Neural progenitor cell (in vitro differentiated cells): ENCODE results near the gene INPP5D. TPM values are rescaled to one million over a fixed set of nuclear protein-coding genes. Genes with fewer than 3 reads are reported as not detected.

Source experiments
- DNase-seq: peaks from one replicate; pipeline ENCODE4 v3.0.0-alpha.2; 2016; ENCODE audit warnings: low spot score
- H2AFZ ChIP-seq: fragments of 200-600 bp; sonication (generic); replicated peaks from 2 replicates; pipeline ENCODE4 v1.6.1; 2016; ENCODE audit warnings: antibody characterized with exemption
- H3F3A ChIP-seq: fragments of 200-600 bp; sonication (generic); 2 replicates; pipeline ENCODE4 v1.6.1; 2016; ENCODE audit warnings: antibody characterized with exemption, low read depth
- H3K27ac ChIP-seq: fragments of 200-600 bp; sonication (generic); 2 replicates; pipeline ENCODE4 v1.5.1; 2016; ENCODE audit warnings: mild to moderate bottlenecking
- H3K27me3 ChIP-seq: fragments of 200-600 bp; sonication (generic); 2 replicates; pipeline ENCODE4 v1.6.1; 2016; ENCODE audit warnings: mild to moderate bottlenecking, moderate library complexity
- H3K36me3 ChIP-seq: fragments of 200-600 bp; sonication (generic); 2 replicates; pipeline ENCODE4 v1.5.1; 2016
- H3K4me1 ChIP-seq: fragments of 200-600 bp; sonication (generic); 2 replicates; pipeline ENCODE4 v1.6.1; 2016; ENCODE audit warnings: mixed run types
- H3K4me2 ChIP-seq: fragments of 200-600 bp; sonication (generic); 2 replicates; pipeline ENCODE4 v1.6.1; 2016
- H3K4me3 ChIP-seq: fragments of 200-600 bp; sonication (generic); 2 replicates; pipeline ENCODE4 v1.5.1; 2016
- H3K79me2 ChIP-seq: fragments of 200-600 bp; sonication (generic); 2 replicates; pipeline ENCODE4 v1.6.1; 2016; ENCODE audit warnings: low read depth
- H3K9ac ChIP-seq: fragments of 200-600 bp; sonication (generic); 2 replicates; pipeline ENCODE4 v1.6.1; 2016
- H3K9me3 ChIP-seq: fragments of 200-600 bp; sonication (generic); 2 replicates; pipeline ENCODE4 v1.5.1; 2016; ENCODE audit warnings: low read depth
- H4K20me1 ChIP-seq: fragments of 200-600 bp; sonication (generic); 2 replicates; pipeline ENCODE4 v1.6.1; 2016; ENCODE audit warnings: low read depth
- H3K27ac Mint-ChIP-seq: 3 replicates; pipeline ENCODE4 v1.8.0; 2021; ENCODE audit warnings: mixed read lengths
- H3K27me3 Mint-ChIP-seq: 2 replicates; pipeline ENCODE4 v1.8.0; 2022; ENCODE audit warnings: low read depth, mild to moderate bottlenecking, inconsistent platforms, moderate library complexity, mixed read lengths; ENCODE audit not compliant: insufficient read depth
- H3K36me3 Mint-ChIP-seq: 3 replicates; pipeline ENCODE4 v1.8.0; 2021; ENCODE audit warnings: mixed read lengths
- H3K4me1 Mint-ChIP-seq: 3 replicates; pipeline ENCODE4 v1.8.0; 2021; ENCODE audit warnings: mixed read lengths
- H3K4me3 Mint-ChIP-seq: 3 replicates; pipeline ENCODE4 v1.8.0; 2021; ENCODE audit warnings: mild to moderate bottlenecking, moderate library complexity, mixed read lengths
- H3K9me3 Mint-ChIP-seq: 3 replicates; pipeline ENCODE4 v1.8.0; 2020; ENCODE audit warnings: mixed read lengths
- EZH2 ChIP-seq: fragments of 200-600 bp; sonication (generic); IDR thresholded peaks from 2 replicates; pipeline ENCODE4 v1.6.1; 2017; ENCODE audit warnings: antibody characterized with exemption, mild to moderate bottlenecking, moderate library complexity
- EZH2phosphoT487 ChIP-seq: fragments of 200-600 bp; sonication (generic); IDR thresholded peaks from 2 replicates; pipeline ENCODE4 v1.6.1; 2017; ENCODE audit warnings: antibody characterized with exemption
- total RNA-seq: library from RNA; depleted of rRNA; stranded (reverse); fragments of >200 nt; gene quantifications from 2 replicates; pipeline ENCODE4 v1.2.3, GENCODE V29; 2015; ENCODE audit warnings: low replicate concordance
- TF ChIP-seq, protein P1 (sequence below): fragments of 200-600 bp; sonication (generic); IDR thresholded peaks from 2 replicates; pipeline ENCODE4 v1.5.1; 2017; ENCODE audit warnings: antibody characterized with exemption, mild to moderate bottlenecking

INPP5D gene
- total RNA-seq, 1 donor from 2014 or later, result 4.2 TPM

DNA sequence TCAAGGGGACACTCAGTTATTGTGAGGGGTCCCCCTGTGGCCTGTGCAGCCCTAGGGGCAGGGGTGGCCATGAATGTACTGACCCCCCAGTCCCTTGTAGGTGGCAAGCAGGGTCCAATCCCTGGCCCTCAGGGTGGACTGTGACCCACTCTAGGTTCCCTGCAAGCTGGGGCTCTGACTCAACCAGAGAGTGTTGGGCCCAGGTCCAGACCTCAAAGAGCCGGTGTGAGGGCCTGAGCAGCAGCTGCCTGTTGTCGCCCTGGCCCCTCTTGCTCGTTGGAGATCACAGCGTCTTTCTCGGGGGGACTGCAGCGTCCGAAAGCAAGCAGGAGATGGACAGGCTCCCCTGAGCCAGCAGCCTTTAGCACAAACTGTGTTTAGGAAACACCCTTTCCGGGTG, 124.5 kb downstream of the INPP5D start:
- Histone ChIP-seq H3K9ac (no peak overlapping the region), H4K20me1 (no peaks in the 10 kb centered on the region), H3K79me2 (no peaks in the 10 kb centered on the region), H3K9me3 (no peaks in the 10 kb centered on the region), H3F3A (no peaks in the 10 kb centered on the region), H3K27me3 (no peaks in the 10 kb centered on the region), H3K36me3 (no peaks in the 10 kb centered on the region), H3K27ac (no peak overlapping the region), H3K4me3 (no peak overlapping the region), H3K4me1 (no peaks in the 10 kb centered on the region), H3K4me2 (no peak overlapping the region), H2AFZ (no peak overlapping the region)
- Mint-ChIP-seq H3K4me1 (peaks cover 40% of the 10 kb centered on the region), H3K9me3 (peaks cover 14% of the 10 kb centered on the region), H3K4me3 (no peak overlapping the region), H3K27me3 (peaks cover 10% of the 10 kb centered on the region), H3K27ac (peak overlapping the region; percentile 87), H3K36me3 (peaks cover 4% of the 10 kb centered on the region)
- TF ChIP-seq, protein P1, sequence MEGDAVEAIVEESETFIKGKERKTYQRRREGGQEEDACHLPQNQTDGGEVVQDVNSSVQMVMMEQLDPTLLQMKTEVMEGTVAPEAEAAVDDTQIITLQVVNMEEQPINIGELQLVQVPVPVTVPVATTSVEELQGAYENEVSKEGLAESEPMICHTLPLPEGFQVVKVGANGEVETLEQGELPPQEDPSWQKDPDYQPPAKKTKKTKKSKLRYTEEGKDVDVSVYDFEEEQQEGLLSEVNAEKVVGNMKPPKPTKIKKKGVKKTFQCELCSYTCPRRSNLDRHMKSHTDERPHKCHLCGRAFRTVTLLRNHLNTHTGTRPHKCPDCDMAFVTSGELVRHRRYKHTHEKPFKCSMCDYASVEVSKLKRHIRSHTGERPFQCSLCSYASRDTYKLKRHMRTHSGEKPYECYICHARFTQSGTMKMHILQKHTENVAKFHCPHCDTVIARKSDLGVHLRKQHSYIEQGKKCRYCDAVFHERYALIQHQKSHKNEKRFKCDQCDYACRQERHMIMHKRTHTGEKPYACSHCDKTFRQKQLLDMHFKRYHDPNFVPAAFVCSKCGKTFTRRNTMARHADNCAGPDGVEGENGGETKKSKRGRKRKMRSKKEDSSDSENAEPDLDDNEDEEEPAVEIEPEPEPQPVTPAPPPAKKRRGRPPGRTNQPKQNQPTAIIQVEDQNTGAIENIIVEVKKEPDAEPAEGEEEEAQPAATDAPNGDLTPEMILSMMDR, result no peak
- no peak for TF ChIP-seq EZH2
- no peak for DNase-seq

DNA sequence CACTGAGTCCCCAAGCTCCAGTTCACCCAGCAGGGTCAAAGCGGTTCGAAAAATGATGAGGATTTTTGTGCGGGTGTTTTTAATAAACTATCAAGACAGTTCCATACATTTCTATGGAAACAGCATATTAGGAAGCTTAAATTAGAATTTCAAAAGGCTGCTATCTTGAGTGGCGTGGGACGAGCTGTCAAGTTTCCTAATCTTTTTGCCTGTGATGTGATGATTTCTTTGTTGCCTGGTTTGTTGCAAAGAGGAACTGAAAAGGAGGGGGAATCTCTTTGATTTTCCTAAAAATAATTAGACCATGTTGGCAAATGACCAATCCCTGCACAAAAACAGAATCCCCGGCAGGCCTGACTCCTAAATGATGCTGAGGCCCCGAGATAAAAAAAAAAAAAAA, 125.2 kb downstream of the INPP5D start:
- H3K36me3 Mint-ChIP-seq, result peaks cover 2% of the 10 kb centered on the region
- DNase-seq, result no peak
- Histone ChIP-seq H4K20me1 (no peaks in the 10 kb centered on the region), H3K9ac (no peak overlapping the region), H3K9me3 (no peaks in the 10 kb centered on the region), H2AFZ (no peak overlapping the region), H3K4me2 (no peak overlapping the region), H3K36me3 (no peaks in the 10 kb centered on the region), H3K27ac (no peak overlapping the region), H3F3A (no peaks in the 10 kb centered on the region), H3K27me3 (no peaks in the 10 kb centered on the region), H3K4me3 (no peak overlapping the region), H3K79me2 (no peaks in the 10 kb centered on the region), H3K4me1 (no peaks in the 10 kb centered on the region)
- peaks cover 11% of the 10 kb centered on the region for H3K27me3 Mint-ChIP-seq
- peak overlapping the region; percentile 70 for H3K27ac Mint-ChIP-seq
- H3K9me3 Mint-ChIP-seq, result peaks cover 10% of the 10 kb centered on the region
- peaks cover 40% of the 10 kb centered on the region for H3K4me1 Mint-ChIP-seq
- H3K4me3 Mint-ChIP-seq, result no peak overlapping the region
- no peak for TF ChIP-seq EZH2
- no peak for TF ChIP-seq EZH2phosphoT487
- TF ChIP-seq, protein P1, result no peak

DNA sequence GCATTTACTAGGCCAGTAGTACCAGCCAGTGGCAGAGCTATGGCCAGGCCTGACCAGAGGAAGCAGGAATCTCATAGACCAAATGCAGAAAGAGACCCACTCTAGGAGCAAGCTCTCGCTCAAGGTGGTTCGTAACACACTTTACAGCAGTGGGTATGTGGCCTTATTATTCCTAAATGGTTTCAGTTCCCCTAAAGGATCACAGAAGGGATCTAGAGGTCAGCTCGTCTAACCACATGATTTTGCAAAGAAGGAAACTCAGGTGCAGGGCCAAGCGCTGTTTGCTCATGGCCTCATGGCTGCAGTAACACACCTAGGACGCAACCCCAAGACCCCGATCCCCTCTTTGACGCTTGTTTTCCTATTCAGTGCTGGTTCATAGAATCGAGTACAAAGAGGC, 125.8 kb downstream of the INPP5D start:
- no peak overlapping the region for H3K4me3 ChIP-seq
- DNase-seq, result no peak
- Mint-ChIP-seq H3K36me3 (peaks cover under 1% of the 10 kb centered on the region), H3K9me3 (peaks cover 7% of the 10 kb centered on the region), H3K4me3 (no peak overlapping the region), H3K27ac (peak overlapping the region; percentile 57), H3K4me1 (peaks cover 40% of the 10 kb centered on the region), H3K27me3 (peaks cover 10% of the 10 kb centered on the region)
- no peaks in the 10 kb centered on the region for H4K20me1 ChIP-seq
- no peaks in the 10 kb centered on the region for H3K79me2 ChIP-seq
- no peak overlapping the region for H3K4me2 ChIP-seq
- no peak overlapping the region for H3K9ac ChIP-seq
- TF ChIP-seq EZH2 (no peak), EZH2phosphoT487 (no peak)
- TF ChIP-seq, protein P1, result no peak
- H2AFZ ChIP-seq, result no peak overlapping the region
- no peaks in the 10 kb centered on the region for H3K4me1 ChIP-seq
- H3K27me3 ChIP-seq, result no peaks in the 10 kb centered on the region
- no peak overlapping the region for H3K27ac ChIP-seq
- no peaks in the 10 kb centered on the region for H3F3A ChIP-seq
- H3K9me3 ChIP-seq, result no peaks in the 10 kb centered on the region
- H3K36me3 ChIP-seq, result no peaks in the 10 kb centered on the region
